Activated CD4-positive, alpha-beta T cell treated with anti-CD3 and anti-CD28 coated beads, Interleukin-10, Interleukin-2, amounts not matched to agents 100 ng/mL and 50 ng/mL, durations not matched to agents 16 hours and 8 hours (primary cell): ENCODE results near the gene DIPK1B.

ENCODE experiments used
- DNase-seq: peaks from one replicate; pipeline ENCODE4 v3.0.0-alpha.2; 2020

Gene DIPK1B

GRCh38 chr9:136686794-136687711, 25.3 kb upstream of the DIPK1B start, which contains the start of gene AGPAT2:
Gene AGPAT2 (minus strand): TSS chr9:136687457. CDS start chr9:136687357, 100 bp downstream.
- peak; percentile 72 for DNase-seq

GRCh38 chr9:136687721-136688223, 24.6 kb upstream of the DIPK1B start:
- DNase-seq, result no peak

- no peak for DNase-seq
These were observed 23.9 kb upstream of the DIPK1B start for GRCh38 chr9:136688274-136689107.

- DNase-seq, result no peak
These were observed 23.3 kb upstream of the DIPK1B start for GRCh38 chr9:136689108-136689460.

GRCh38 chr9:136690104-136690805, 22.1 kb upstream of the DIPK1B start:
- DNase-seq, result no peak

GRCh38 chr9:136690806-136691261, 21.5 kb upstream of the DIPK1B start:
- DNase-seq, result no peak

- no peak for DNase-seq
These were observed 20.8 kb upstream of the DIPK1B start for GRCh38 chr9:136691316-136692184.

- DNase-seq, result no peak
These were observed 19.9 kb upstream of the DIPK1B start for GRCh38 chr9:136692185-136693134.

- no peak for DNase-seq
These were observed 19.3 kb upstream of the DIPK1B start for GRCh38 chr9:136693135-136693489.

GRCh38 chr9:136693490-136694162, 18.7 kb upstream of the DIPK1B start:
- DNase-seq, result no peak

GRCh38 chr9:136694163-136694871, 18.1 kb upstream of the DIPK1B start:
- peak; percentile 44 for DNase-seq

- no peak for DNase-seq
These were observed 17.5 kb upstream of the DIPK1B start for GRCh38 chr9:136694872-136695247.

GRCh38 chr9:136695435-136695895, 16.9 kb upstream of the DIPK1B start:
- no peak for DNase-seq

GRCh38 chr9:136695955-136696354, 16.4 kb upstream of the DIPK1B start:
- DNase-seq, result no peak

GRCh38 chr9:136696502-136696901, 15.9 kb upstream of the DIPK1B start:
- no peak for DNase-seq

- no peak for DNase-seq
These were observed 15.1 kb upstream of the DIPK1B start for GRCh38 chr9:136697146-136697820.

GRCh38 chr9:136697821-136698526, 14.4 kb upstream of the DIPK1B start:
- DNase-seq, result no peak

- no peak for DNase-seq
These were observed 13.6 kb upstream of the DIPK1B start for GRCh38 chr9:136698635-136699246.
